Fibroblast of gingiva (primary cell): ENCODE measurements around the gene MAN1B1.
"Not testable (repeated sequence)": the region's sequence is repeated elsewhere in the genome, so short reads cannot be mapped to it uniquely, and the experiment has no call there.

Experiments used
- DNase-seq: peaks from one replicate; pipeline ENCODE4 v3.0.0-alpha.2; 2011; ENCODE audit warnings: low read depth

Gene MAN1B1

GRCh38 chr9:137052998-137053943, 33.5 kb upstream of the MAN1B1 start:
- no peak for DNase-seq

GRCh38 chr9:137053944-137054931, 32.5 kb upstream of the MAN1B1 start, which contains the start of gene ENTPD2:
Gene ENTPD2, minus strand, starts transcription at chr9:137054061. Its CDS starts 64 bp downstream, at chr9:137053997.
- no peak for DNase-seq

GRCh38 chr9:137054932-137055384, 31.8 kb upstream of the MAN1B1 start:
- DNase-seq, result no peak

GRCh38 chr9:137055385-137056364, 31.1 kb upstream of the MAN1B1 start:
- DNase-seq, result peak; percentile 66

- no peak for DNase-seq
Measured at GRCh38 chr9:137056739-137057415, 29.9 kb upstream of the MAN1B1 start.

GRCh38 chr9:137057545-137057944, 29.2 kb upstream of the MAN1B1 start:
- no peak for DNase-seq

- no peak for DNase-seq
Measured at GRCh38 chr9:137058521-137059234, 28.1 kb upstream of the MAN1B1 start.

- DNase-seq, result no peak
Measured at GRCh38 chr9:137062384-137062783, 24.4 kb upstream of the MAN1B1 start.

- DNase-seq, result not testable (repeated sequence)
Measured at GRCh38 chr9:137062798-137063197, 24.0 kb upstream of the MAN1B1 start.

- DNase-seq, result no peak
Measured at GRCh38 chr9:137063311-137064026, 23.3 kb upstream of the MAN1B1 start.

- no peak for DNase-seq
Measured at GRCh38 chr9:137064027-137064879, 22.5 kb upstream of the MAN1B1 start.

- no peak for DNase-seq
Measured at GRCh38 chr9:137064880-137065164, 22.0 kb upstream of the MAN1B1 start.

- no peak for DNase-seq
Measured at GRCh38 chr9:137065336-137065967, 21.3 kb upstream of the MAN1B1 start.

- DNase-seq, result no peak
Measured at GRCh38 chr9:137066096-137066861, 20.5 kb upstream of the MAN1B1 start.

GRCh38 chr9:137067860-137068538, 18.8 kb upstream of the MAN1B1 start:
- DNase-seq, result peak; percentile 51
